ENCODE measurements around the gene MLLT3.

Gene MLLT3

GRCh38 chr9:20604562-20604961 lies 17.7 kb downstream of the MLLT3 start:
- CTCF ChIA-PET, result interaction anchor here (0.9 to 2.4 kb wide), 5 partner anchors 20 to 678 kb away, joined by 3 to 12 read pairs (median 4); no protein-coding TSS in a partner anchor

GRCh38 chr9:20603524-20604268 lies 18.6 kb downstream of the MLLT3 start:
- ChIA-PET CTCF (interaction anchor here (1.1 to 1.5 kb wide), 3 partner anchors 248 to 677 kb away, joined by 4 read pairs; no protein-coding TSS in a partner anchor), POLR2A (no interaction called here)
- no peak overlapping the region for H3K4me3 ChIP-seq (ENCODE audit: low read depth, low read length)
- no peak for DNase-seq (ENCODE audit: low read depth, low spot score)
- no peak for TF ChIP-seq CTCF (IDR thresholded peaks at IDR 0.05; ENCODE audit: insufficient read depth, low read length, missing control alignments)

More at GRCh38 chr9:20604562-20604961, 17.7 kb downstream of the MLLT3 start:
- DNase-seq (ENCODE audit: low read depth, low spot score), result no peak
- H3K4me3 ChIP-seq (ENCODE audit: low read depth, low read length), result no peak overlapping the region
- no peak for TF ChIP-seq CTCF (IDR thresholded peaks at IDR 0.05; ENCODE audit: insufficient read depth, low read length, missing control alignments)
- POLR2A ChIA-PET, result no interaction called here

- POLR2A ChIA-PET, result no interaction called here
- TF ChIP-seq CTCF (IDR thresholded peaks at IDR 0.05; ENCODE audit: insufficient read depth, low read length, missing control alignments), result no peak
- CTCF ChIA-PET, result interaction anchor here (1.2 to 2.2 kb wide), 4 partner anchors 9 to 23 kb away, joined by 3 to 7 read pairs (median 6); no protein-coding TSS in a partner anchor
- H3K4me3 ChIP-seq (ENCODE audit: low read depth, low read length), result no peak overlapping the region
- no peak for DNase-seq (ENCODE audit: low read depth, low spot score)
Observed at GRCh38 chr9:20601292-20601691, 21.0 kb downstream of the MLLT3 start.

GRCh38 chr9:20599195-20599594 lies 23.1 kb downstream of the MLLT3 start:
- no peak for TF ChIP-seq CTCF (IDR thresholded peaks at IDR 0.05; ENCODE audit: insufficient read depth, low read length, missing control alignments)
- ChIA-PET POLR2A (no interaction called here), CTCF (interaction anchor here (2.2 kb wide), 1 partner anchor 11 kb away, joined by 7 read pairs; no protein-coding TSS in a partner anchor)
- no peak overlapping the region for H3K4me3 ChIP-seq (ENCODE audit: low read depth, low read length)
- DNase-seq (ENCODE audit: low read depth, low spot score), result no peak

GRCh38 chr9:20598367-20598766 lies 23.9 kb downstream of the MLLT3 start:
- DNase-seq (ENCODE audit: low read depth, low spot score), result no peak
- no peak overlapping the region for H3K4me3 ChIP-seq (ENCODE audit: low read depth, low read length)
- TF ChIP-seq CTCF (IDR thresholded peaks at IDR 0.05; ENCODE audit: insufficient read depth, low read length, missing control alignments), result no peak
- CTCF ChIA-PET, result no interaction called here
- POLR2A ChIA-PET, result no interaction called here

- no peak for DNase-seq (ENCODE audit: low read depth, low spot score)
- no peak for TF ChIP-seq CTCF (IDR thresholded peaks at IDR 0.05; ENCODE audit: insufficient read depth, low read length, missing control alignments)
- ChIA-PET CTCF (interaction anchor here (0.9 to 1.1 kb wide), 2 partner anchors 19 to 513 kb away, joined by 3 read pairs; no protein-coding TSS in a partner anchor), POLR2A (no interaction called here)
- H3K4me3 ChIP-seq (ENCODE audit: low read depth, low read length), result no peak overlapping the region
Observed at GRCh38 chr9:20597862-20598261, 24.4 kb downstream of the MLLT3 start.

Measured in AG04449 (cell line).